Fibroblast of mammary gland (primary cell): ENCODE data around the gene MAN2B2.
"Not testable (repeated sequence)": the region's sequence is repeated elsewhere in the genome, so short reads cannot be mapped to it uniquely, and the experiment has no call there.

Experiments
- DNase-seq: peaks from one replicate; pipeline ENCODE4 v3.0.0-alpha.2; 2010; ENCODE audit warnings: low read depth
- H3K4me3 ChIP-seq: 2 replicates; pipeline ENCODE4 v1.5.1; 2011; ENCODE audit warnings: low read depth, mild to moderate bottlenecking, low read length, moderate library complexity; ENCODE audit not compliant: control insufficient read depth
- CTCF ChIP-seq: conservative IDR thresholded peaks from 2 replicates; pipeline ENCODE4 v1.5.1; 2011; ENCODE audit warnings: low read depth, low read length, inconsistent platforms; ENCODE audit not compliant: control insufficient read depth, insufficient read depth

Gene MAN2B2

GRCh38 chr4:6621556-6621927 is 46.6 kb downstream of the MAN2B2 start:
- DNase-seq = no peak

GRCh38 chr4:6622744-6623143 is 47.8 kb downstream of the MAN2B2 start:
- H3K4me3 ChIP-seq = no peak overlapping the region
- DNase-seq = no peak
- no peak for TF ChIP-seq CTCF

More at GRCh38 chr4:6621556-6621927, 46.6 kb downstream of the MAN2B2 start:
- no peak for TF ChIP-seq CTCF
- no peak overlapping the region for H3K4me3 ChIP-seq

GRCh38 chr4:6625256-6625655 is 50.3 kb downstream of the MAN2B2 start:
- TF ChIP-seq CTCF = no peak
- no peak for DNase-seq
- H3K4me3 ChIP-seq = no peak overlapping the region

GRCh38 chr4:6626066-6626465 is 51.1 kb downstream of the MAN2B2 start:
- no peak for DNase-seq
- no peak overlapping the region for H3K4me3 ChIP-seq
- TF ChIP-seq CTCF = no peak

GRCh38 chr4:6627832-6628231 is 52.8 kb downstream of the MAN2B2 start:
- DNase-seq = no peak
- no peak overlapping the region for H3K4me3 ChIP-seq
- no peak for TF ChIP-seq CTCF

- DNase-seq, H3K4me3 ChIP-seq: not testable (repeated sequence)
Observed at GRCh38 chr4:6628484-6628883, 53.5 kb downstream of the MAN2B2 start.

GRCh38 chr4:6632125-6632524 is 57.1 kb downstream of the MAN2B2 start:
- H3K4me3 ChIP-seq = no peak overlapping the region
- DNase-seq = no peak
- no peak for TF ChIP-seq CTCF
